Activated CD4-positive, CD25-positive, alpha-beta regulatory T cell treated with anti-CD3 and anti-CD28 coated beads, Interleukin-2, amount 50 U/mL, for 72 hours (primary cell): ENCODE measurements around the gene MCF2L.

Experiments
- DNase-seq: peaks from one replicate; pipeline ENCODE4 v3.0.0; 2021

MCF2L gene

GRCh38 chr13:112963641-112964040, 5.4 kb upstream of the MCF2L start:
- no peak for DNase-seq

DNA sequence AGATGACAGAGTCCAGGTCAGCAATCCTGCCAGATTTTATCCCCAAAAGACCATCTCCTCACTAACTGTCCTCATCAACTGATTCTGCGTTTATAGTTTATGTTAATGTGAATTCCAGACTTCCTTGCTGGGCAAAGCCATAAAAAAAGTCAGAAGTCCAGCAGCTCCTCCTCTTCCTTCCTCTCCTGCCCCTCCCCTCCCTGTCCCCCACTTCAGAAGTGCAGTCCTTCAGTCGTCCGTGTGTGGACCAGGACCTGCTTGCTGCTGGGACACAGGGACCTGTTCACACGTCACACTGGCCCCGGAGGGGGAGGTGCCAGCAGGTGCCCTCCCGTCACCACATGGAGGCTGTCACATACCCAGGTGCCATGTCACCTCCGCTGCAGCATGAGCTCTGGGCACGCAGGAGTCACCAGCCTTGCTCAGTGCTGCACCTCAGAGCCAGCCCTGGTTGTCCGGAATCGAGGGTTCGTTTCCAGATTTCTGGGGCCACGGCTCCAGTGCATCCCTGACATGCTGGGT, 4.0 kb upstream of the MCF2L start:
- no peak for DNase-seq

GRCh38 chr13:112965573-112966115, 3.4 kb upstream of the MCF2L start:
- no peak for DNase-seq

- no peak for DNase-seq
Measured at GRCh38 chr13:112966776-112967175, 2.2 kb upstream of the MCF2L start.

DNA sequence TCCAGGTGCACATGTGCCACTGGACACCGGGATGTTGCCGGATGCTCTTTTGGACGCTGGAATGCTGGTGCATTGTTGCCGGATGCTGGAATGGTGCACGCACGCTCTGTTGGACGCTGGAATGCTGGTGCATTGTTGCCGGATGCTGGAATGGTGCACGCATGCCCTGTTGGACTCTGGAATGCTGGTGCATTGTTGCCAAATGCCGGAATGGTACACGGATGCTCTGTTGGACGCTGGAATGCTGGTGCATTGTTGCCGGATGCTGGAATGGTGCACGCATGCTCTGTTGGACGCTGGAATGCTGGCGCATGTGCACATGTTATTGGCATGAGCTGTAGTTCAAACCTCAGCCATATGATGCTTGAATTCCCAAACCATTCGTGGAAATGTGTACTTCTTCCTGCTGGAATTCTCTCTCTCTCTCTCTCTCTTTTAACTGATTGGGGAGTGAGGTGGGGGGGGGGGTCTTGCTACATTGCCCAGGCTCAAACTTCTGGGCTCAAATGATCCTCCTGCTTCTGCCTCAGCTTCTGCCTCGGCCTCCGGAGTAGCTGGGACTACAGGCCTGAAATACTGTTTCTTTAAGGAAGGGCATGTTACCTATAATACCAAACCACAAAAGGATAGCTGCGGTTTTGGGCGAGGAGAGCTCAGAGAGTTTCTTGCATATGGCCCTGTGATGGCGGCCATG, 1.2 kb upstream of the MCF2L start:
- DNase-seq = no peak

DNA sequence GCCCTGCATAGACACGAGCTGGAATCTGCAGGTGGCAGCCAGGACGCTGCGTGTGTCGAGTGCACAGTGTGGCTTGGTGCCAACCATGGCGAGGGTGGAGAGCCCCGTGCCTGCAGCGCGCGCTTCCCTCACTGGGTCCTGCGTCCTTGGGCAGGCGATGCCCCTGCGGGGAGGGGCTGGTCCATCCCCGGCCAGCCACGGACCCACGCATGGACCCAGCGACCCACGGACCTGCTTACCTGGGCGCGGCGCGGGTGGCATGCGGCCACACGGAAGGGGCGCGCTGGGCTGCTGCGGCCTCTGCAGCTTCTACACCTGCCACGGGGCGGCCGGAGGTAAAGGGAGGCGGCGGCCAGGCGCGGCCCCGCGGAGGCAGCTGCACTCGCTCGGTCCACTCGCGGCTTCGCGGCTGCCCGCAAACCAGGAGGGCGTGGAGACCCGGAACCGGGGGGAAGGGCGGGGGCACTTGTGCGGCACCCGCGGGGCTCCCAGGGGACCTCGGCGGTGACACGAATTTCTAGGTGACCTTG, 569 bp upstream of the MCF2L start:
- peak; percentile 55 for DNase-seq

GRCh38 chr13:112969692-112970338, 801 bp downstream of the MCF2L start:
- no peak for DNase-seq

DNA sequence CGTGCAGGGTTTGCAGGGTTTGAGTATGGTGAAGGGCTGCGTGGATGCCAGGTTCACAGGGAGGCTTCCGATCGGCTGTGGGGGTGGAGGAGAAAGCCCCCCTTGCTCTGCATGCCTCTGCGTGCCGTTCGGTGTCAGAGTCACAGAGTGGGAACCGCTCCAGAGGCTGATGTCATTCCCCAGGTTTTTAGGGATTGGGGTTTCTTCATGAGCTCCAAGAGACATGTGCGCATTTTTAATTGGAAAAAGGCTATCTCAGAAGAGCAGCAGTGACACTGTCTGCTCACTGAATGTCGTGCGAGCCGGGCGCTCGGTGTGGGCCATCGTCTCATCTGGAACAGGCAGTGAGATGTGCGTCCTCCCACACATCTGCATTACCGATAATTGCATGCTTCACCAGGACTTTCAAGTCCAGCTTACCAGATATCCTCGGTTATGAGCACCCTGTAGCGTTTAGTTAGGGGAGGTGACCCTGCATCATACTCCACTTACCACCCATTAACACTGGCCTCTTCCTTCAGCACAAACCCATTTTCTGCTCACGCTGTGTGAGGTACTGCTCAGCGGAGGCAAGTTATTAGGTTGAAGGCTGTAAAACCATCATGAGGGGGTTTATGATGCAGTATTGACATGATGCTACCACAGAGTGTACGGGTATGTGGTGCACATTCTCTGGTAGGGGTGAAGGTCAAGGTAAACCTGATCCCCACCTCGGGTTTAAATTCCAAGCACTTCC, 1.7 kb downstream of the MCF2L start:
- DNase-seq = no peak

GRCh38 chr13:112971288-112971643, 2.3 kb downstream of the MCF2L start:
- DNase-seq = no peak

GRCh38 chr13:112972258-112972657, 3.2 kb downstream of the MCF2L start:
- DNase-seq = no peak

DNA sequence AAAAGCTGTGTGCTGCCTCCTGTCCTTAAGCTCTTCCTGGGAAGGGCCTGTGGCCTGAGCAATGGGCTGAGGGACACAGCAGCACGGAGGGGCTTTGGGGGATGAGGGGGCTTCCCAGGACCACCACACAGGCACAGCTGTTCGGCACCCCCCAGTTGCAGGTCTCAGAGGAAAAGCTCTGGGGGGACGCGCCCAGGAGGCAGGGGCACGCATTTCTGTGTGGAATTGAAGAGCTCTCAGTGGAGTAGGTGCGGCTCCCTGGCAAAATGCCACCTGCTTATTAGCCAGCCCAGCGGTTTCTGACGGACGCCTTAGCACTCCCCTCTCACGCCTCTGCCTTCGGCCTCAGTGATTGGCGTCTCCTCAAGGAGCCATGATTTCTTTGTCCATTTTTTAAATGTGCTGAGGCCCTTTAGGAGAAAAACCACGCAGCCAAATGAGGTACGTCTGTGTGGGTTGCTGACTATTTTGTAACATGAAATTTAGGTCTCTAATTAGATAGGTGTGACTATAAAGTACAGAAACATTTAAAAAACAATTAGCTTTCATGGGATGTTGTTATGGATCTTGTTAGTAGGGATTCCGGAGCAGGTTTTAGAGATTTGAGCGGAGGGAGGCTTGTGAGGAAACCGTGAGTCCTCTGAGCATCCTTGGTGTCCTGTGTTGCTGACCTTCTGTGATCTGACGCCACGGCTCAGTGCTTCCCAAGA, 4.0 kb downstream of the MCF2L start:
- DNase-seq = no peak

DNA sequence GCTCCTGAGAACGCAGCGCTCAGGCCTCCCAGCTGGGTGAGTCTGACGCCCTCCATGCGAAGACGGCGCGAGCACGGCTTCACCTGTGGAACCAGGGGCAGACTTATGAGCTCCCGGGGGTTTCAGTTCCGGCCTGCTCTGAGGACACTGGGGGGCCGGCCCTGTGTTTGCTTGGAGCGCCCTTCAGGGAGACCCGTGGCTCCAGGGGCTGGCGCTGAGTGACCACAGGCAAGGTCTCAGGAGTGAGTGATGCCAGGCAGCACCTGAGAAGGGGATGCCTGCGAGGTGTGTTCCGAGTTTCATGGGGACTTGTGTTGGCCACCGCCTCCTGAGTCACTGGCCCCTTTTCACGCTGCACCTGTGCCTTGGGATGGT, 4.5 kb downstream of the MCF2L start:
- DNase-seq = no peak

DNA sequence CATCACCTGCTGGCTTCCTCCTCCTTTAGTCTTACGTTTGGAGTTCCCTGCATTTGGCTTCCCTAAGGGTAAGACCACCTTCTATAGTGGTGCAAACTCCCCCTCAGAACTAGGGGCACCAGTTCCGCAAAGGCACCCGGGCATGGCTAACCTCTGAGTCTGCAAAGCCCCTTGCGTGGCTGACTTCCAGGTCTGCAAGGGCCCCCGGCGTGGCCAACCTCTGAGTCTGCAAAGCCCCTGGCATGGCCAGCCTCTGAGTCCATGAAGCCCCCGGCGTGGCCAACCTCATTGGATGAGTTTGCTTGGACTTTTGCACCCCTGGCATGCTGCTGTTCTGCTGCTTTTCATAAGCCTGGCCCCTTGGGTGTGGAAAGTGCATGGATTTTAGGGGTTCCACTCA, 5.1 kb downstream of the MCF2L start:
- no peak for DNase-seq

GRCh38 chr13:112974671-112975070, 5.7 kb downstream of the MCF2L start:
- DNase-seq = no peak

DNA sequence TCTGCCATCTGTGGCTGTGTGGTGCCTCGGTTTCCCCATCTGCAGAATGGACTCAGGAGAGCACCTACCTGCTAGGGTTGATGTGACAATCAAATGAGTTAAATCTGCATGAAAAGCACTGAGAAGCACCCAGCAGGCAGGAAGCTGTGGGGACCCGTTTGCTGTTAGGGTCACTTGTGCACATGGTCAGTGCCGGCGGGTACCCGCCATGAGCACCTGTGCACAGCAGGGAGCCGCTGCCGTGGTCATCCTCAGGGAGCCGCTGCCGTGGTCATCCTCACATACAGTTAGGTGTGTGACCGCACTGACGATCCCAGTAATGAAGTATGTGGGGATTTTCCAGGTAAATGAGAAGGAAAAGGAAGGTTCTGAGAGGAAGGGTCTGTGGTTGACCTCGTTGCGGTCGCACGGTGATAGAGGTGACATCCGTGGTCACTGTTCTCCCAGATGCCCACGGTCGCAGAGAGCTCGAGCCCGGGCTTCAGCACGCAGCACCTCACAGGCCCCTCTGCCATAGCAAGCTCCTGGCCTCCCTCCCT, 6.5 kb downstream of the MCF2L start:
- DNase-seq = no peak

DNA sequence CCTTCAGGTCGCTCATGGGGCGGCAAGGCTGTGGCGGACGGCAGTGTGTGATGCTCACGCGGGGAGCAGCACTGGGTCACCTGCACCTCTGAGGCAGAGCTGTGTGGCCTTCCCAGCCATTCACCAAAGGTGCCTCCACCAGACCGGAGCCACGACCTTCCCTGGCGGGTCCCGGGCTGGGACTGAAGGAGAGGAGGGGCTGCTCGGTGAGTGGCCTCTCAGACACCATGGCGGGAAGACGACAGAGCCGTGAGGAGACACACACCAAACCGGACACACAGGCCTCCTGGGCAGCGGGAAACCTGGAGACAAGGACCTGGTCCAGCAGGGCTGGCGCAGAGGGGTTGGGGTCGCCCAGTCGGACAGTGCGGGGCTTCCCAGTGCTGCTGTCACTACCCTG, 7.5 kb downstream of the MCF2L start:
- no peak for DNase-seq

- DNase-seq = no peak
Measured at GRCh38 chr13:112977091-112977490, 8.1 kb downstream of the MCF2L start.

DNA sequence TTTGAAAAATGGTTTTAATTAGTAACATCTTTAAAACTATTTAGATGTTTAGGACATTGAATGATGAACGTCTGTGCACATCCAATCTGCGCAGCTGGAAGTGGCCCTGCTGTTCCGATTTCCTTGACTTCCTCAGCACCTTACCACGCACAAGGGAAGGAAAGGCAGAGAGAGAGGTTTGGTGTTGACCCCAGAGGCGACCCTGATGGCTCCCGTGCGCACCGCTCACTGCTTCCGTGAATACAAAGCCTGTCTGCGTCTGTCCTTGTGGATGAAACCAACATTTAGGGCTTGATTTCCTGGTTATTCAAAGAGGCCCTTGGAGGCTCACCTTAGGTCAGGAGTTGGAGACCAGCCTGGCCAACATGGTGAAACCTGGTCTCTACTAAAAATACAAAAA, 8.5 kb downstream of the MCF2L start:
- no peak for DNase-seq

GRCh38 chr13:112978561-112979405, 9.8 kb downstream of the MCF2L start:
- no peak for DNase-seq

- DNase-seq = no peak
Measured at GRCh38 chr13:112979406-112979902, 10.4 kb downstream of the MCF2L start.

GRCh38 chr13:112980434-112980833, 11.4 kb downstream of the MCF2L start:
- DNase-seq = no peak
